RWPE2 (cell line): ENCODE data around the gene KRTAP1-4.

Experiments
- ATAC-seq: fragments of 200-7000 bp; cut with Tn5 transposase; 3 replicates; pipeline ENCODE4 v1.9.1; 2021; ENCODE audit warnings: low read depth
- DNase-seq: peaks from one replicate; pipeline ENCODE4 v3.0.0-alpha.2; 2020; ENCODE audit warnings: low spot score
- H3K27ac ChIP-seq: fragments of 450-650 bp; 2 replicates; pipeline ENCODE4 v1.5.1; 2017; ENCODE audit warnings: mild to moderate bottlenecking; ENCODE audit not compliant: poor library complexity, severe bottlenecking
- H3K27me3 ChIP-seq: fragments of 250-450 bp; sonication (Bioruptor Pico); 2 replicates; pipeline ENCODE4 v1.5.1; 2021; ENCODE audit warnings: mild to moderate bottlenecking, moderate library complexity; ENCODE audit not compliant: insufficient read depth, poor library complexity, severe bottlenecking
- H3K36me3 ChIP-seq: fragments of 250-450 bp; sonication (Bioruptor Pico); 2 replicates; pipeline ENCODE4 v1.5.1; 2020; ENCODE audit warnings: low read depth, mild to moderate bottlenecking, moderate library complexity
- H3K4me1 ChIP-seq: fragments of 250-450 bp; sonication (Bioruptor Pico); 2 replicates; pipeline ENCODE4 v1.5.1; 2021; ENCODE audit warnings: mild to moderate bottlenecking, moderate library complexity; ENCODE audit not compliant: insufficient read depth, poor library complexity, severe bottlenecking
- H3K4me3 ChIP-seq: fragments of 250-450 bp; sonication (Bioruptor Pico); 2 replicates; pipeline ENCODE4 v1.5.1; 2021; ENCODE audit warnings: mild to moderate bottlenecking, moderate library complexity; ENCODE audit not compliant: severe bottlenecking
- H3K9me3 ChIP-seq: fragments of 250-450 bp; sonication (Bioruptor Pico); 2 replicates; pipeline ENCODE4 v1.5.1; 2021; ENCODE audit warnings: mild to moderate bottlenecking, moderate library complexity; ENCODE audit not compliant: severe bottlenecking
- TF ChIP-seq, protein P1 (sequence below): fragments of 450-650 bp; IDR thresholded peaks from one replicate; pipeline ENCODE4 v1.5.1; 2017; ENCODE audit warnings: mild to moderate bottlenecking, moderate library complexity; ENCODE audit not compliant: poor library complexity, severe bottlenecking

The KRTAP1-4 gene

DNA sequence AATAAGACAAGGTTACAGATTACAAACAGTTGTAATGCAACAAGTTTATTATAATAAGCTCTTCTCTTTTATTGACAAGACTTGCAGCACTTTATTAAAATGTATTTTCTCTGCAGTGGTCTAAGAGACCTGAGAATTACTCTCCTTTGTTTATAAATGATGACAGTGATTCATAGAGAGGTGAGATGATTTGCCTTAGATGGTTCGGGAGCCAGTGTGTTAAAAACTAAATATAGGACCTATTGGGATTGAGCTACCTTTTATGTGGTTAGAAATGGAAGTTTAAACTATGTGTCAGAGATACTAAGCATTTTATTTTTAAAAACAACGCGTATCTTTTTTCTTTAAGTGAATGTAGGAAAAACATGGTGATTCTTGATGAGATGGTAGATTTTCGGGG lies 33.2 kb downstream of the KRTAP1-4 start:
- Histone ChIP-seq H3K27me3 (no peaks in the 10 kb centered on the region), H3K4me3 (no peak overlapping the region), H3K27ac (no peak overlapping the region), H3K36me3 (no peaks in the 10 kb centered on the region), H3K4me1 (peaks cover 6% of the 10 kb centered on the region), H3K9me3 (no peaks in the 10 kb centered on the region)
- ATAC-seq (no peak), DNase-seq (no peak)
- TF ChIP-seq, protein P1, sequence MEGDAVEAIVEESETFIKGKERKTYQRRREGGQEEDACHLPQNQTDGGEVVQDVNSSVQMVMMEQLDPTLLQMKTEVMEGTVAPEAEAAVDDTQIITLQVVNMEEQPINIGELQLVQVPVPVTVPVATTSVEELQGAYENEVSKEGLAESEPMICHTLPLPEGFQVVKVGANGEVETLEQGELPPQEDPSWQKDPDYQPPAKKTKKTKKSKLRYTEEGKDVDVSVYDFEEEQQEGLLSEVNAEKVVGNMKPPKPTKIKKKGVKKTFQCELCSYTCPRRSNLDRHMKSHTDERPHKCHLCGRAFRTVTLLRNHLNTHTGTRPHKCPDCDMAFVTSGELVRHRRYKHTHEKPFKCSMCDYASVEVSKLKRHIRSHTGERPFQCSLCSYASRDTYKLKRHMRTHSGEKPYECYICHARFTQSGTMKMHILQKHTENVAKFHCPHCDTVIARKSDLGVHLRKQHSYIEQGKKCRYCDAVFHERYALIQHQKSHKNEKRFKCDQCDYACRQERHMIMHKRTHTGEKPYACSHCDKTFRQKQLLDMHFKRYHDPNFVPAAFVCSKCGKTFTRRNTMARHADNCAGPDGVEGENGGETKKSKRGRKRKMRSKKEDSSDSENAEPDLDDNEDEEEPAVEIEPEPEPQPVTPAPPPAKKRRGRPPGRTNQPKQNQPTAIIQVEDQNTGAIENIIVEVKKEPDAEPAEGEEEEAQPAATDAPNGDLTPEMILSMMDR, result no peak

DNA sequence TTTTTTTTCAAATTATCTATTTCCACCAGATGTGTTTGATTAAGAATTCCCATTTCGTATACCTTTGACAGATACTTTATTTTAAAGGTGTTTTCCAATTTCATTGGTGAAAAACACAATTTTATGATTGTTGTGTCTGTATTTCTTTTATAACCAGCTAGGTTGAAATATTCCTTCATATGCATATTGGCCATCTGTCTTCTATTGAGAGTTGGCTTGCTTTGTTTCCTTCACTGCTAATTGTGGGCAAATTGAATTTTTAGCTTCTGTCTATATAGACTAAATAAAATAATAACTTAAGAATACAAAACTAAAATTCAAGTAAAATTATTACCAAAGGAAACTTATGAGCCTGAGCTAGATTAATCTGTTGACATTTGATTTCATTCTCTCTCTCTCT lies 34.9 kb downstream of the KRTAP1-4 start:
- TF ChIP-seq, protein P1, result no peak

DNA sequence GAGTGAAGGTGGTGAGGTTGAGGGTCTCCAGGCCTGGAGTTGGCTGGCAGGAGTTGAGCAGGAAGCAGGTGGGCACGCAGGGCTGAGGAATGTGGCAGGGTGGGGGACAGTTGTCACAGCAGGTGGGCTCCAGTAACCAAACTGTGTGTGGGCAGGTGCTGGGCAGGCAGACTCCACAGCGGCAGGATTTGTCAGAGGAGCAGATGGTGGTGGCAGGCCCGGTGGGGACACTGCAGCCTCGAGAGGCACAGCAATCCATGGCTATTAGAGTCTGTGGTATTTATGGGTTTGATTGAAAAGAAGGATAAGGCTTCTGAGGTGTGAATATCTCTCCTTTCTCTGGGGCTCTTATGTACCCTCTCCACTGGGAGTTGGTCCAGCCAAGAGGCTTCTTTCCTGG lies 36.2 kb downstream of the KRTAP1-4 start, which contains the start of gene KRTAP3-3:
KRTAP3-3 (minus strand) TSS at position 326 of the 400 bp plus-strand sequence; CDS start at position 259, 67 bp downstream.
- no peak for ATAC-seq
- H3K9me3 ChIP-seq, result no peaks in the 10 kb centered on the region
- H3K36me3 ChIP-seq, result no peaks in the 10 kb centered on the region
- H3K4me3 ChIP-seq, result no peak within 1 kb of the TSS
- H3K27me3 ChIP-seq, result no peaks in the 10 kb centered on the region
- DNase-seq, result no peak
- H3K27ac ChIP-seq, result no peak within 1 kb of the TSS
- TF ChIP-seq, protein P1, result no peak
- H3K4me1 ChIP-seq, result no peaks in the 10 kb centered on the region

More for the DNA sequence above, 34.9 kb downstream of the KRTAP1-4 start:
- H3K36me3 ChIP-seq, result no peaks in the 10 kb centered on the region
- no peak for DNase-seq
- H3K27ac ChIP-seq, result no peak overlapping the region
- peaks cover 2% of the 10 kb centered on the region for H3K4me1 ChIP-seq
- H3K9me3 ChIP-seq, result no peaks in the 10 kb centered on the region
- ATAC-seq, result no peak
- no peaks in the 10 kb centered on the region for H3K27me3 ChIP-seq
- H3K4me3 ChIP-seq, result no peak overlapping the region

DNA sequence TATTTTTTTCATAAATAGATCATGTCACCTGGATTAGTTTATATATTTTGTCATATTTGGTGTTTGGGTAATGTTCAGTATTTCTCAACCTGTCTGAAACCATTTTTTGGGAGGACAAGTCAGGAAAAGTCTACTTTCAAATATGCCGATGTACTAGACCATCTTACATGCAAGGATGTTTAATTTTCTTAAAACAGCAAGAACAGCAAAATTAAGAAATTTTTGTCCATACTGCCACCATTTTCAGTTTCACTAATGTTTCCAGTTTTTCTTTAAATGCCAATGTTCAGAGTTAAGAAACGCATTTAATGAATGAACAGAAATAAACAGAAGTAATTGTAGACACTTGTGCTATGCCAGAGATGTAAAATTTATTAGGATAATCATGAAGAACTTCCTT lies 36.9 kb downstream of the KRTAP1-4 start:
- ATAC-seq (no peak), DNase-seq (no peak)
- H3K4me3 ChIP-seq, result no peak overlapping the region
- H3K27ac ChIP-seq, result no peak overlapping the region
- H3K27me3 ChIP-seq, result no peaks in the 10 kb centered on the region
- TF ChIP-seq, protein P1, result no peak
- no peaks in the 10 kb centered on the region for H3K4me1 ChIP-seq
- H3K36me3 ChIP-seq, result no peaks in the 10 kb centered on the region
- H3K9me3 ChIP-seq, result no peaks in the 10 kb centered on the region

DNA sequence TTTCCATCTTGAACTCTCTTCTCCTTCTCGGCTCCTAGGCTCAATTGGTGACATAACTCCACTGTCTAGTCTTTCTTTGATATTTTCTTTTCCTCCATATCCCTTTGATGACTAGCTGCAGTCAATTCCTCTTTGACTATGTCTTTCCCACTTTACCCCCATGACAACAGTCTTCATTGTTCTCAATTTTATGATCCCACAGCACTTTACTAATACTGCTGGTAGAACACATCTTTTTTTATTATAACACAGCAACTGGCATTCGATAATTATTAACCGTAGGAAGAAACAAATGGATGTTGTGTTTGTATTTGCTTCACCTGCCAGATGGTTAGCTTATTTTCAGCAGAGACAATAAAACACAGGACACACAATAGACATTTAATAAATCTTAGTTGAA lies 37.3 kb downstream of the KRTAP1-4 start:
- H3K27me3 ChIP-seq, result no peaks in the 10 kb centered on the region
- no peaks in the 10 kb centered on the region for H3K36me3 ChIP-seq
- no peak overlapping the region for H3K4me3 ChIP-seq
- no peak for DNase-seq
- no peak overlapping the region for H3K27ac ChIP-seq
- no peak for ATAC-seq
- no peaks in the 10 kb centered on the region for H3K9me3 ChIP-seq
- TF ChIP-seq, protein P1, result no peak
- H3K4me1 ChIP-seq, result no peaks in the 10 kb centered on the region
